Hindlimb muscle (tissue), 1 donor: ENCODE data around the gene CCNT1. TPM values are rescaled to one million over a fixed set of nuclear protein-coding genes. Genes with fewer than 3 reads are reported as not detected.
A peak's percentile ranks its signal among the peaks of the same experiment; 100 is the strongest.
"Not testable (repeated sequence)": the region's sequence is repeated elsewhere in the genome, so short reads cannot be mapped to it uniquely, and the experiment has no call there.

Experiments used
- DNase-seq: peaks from one replicate; pipeline ENCODE4 v3.0.0-alpha.2; 2013
- polyA plus RNA-seq: library from polyadenylated mRNA; unstranded; fragments of 120-200 nt; gene quantifications from one replicate; pipeline ENCODE4 v1.2.1, GENCODE V29; 2013; ENCODE audit not compliant: insufficient read length

CCNT1 gene
- polyA plus RNA-seq, 1 donor = 19.9 TPM

DNA sequence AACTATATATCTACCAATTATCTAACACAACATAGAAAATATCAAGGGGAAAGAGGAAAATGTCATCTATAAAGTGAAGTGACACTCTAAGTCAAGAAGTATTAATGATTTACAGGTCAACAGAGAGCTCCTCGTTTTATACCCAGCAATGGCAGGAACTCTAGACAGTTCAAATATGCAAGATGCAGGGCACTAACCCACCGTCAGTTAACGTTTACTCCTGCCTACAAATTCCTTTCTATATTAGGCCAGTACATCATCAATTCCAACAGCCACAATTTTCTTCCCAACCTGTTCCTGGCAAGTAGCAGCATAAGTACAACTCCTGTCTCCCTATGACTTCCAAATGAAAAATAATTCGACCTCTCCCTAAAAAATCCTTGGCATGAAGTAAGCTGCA, 25.5 kb downstream of the CCNT1 start:
- DNase-seq = no peak

GRCh38 chr12:48690436-48690835, 26.1 kb downstream of the CCNT1 start:
- no peak for DNase-seq

- no peak for DNase-seq
These were observed 27.7 kb downstream of the CCNT1 start for GRCh38 chr12:48688836-48689235.

GRCh38 chr12:48687592-48687991, 28.9 kb downstream of the CCNT1 start:
- DNase-seq = no peak

GRCh38 chr12:48686615-48687334, 29.7 kb downstream of the CCNT1 start:
- DNase-seq = no peak

- DNase-seq = no peak
These were observed 30.4 kb downstream of the CCNT1 start for GRCh38 chr12:48686037-48686595.

DNA sequence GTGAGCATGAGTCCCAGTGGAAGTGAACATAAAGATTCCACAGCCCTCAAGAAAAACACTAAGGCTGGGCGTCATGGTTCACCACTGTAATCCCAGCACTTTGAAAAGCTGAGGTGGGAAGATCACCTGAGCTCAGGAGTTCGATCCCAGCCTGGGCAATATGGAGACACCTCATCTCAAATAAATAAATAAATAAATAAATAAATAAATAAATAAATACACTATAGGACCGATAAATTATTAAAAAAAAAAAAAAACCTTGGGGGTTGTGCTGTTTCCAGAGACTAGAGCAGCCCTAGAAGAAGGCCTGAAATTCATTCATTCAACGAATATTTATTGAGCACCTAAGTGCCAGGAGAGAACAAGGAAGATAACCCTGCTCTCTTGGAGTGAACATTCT, 33.0 kb downstream of the CCNT1 start:
- DNase-seq = no peak

DNA sequence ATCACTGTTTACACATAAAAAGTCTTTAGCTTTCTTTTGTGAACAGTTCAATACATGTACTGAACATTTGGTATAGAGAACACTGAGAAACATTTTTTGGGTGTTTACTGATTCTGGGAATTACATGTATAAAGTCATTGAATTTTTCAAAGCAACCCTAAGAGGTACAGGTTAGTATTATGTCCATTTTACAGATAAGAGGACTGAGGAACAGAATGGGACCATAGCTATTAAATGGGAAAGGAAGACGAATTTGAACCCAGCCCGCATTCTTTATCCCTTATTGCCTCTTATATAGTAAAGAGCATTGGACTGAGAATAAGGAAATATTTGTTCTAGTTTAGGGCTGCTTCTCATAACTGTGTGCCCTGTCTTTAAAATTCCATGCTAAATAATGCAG, 33.6 kb downstream of the CCNT1 start:
- DNase-seq = no peak

- not testable (repeated sequence) for DNase-seq
These were observed 34.0 kb downstream of the CCNT1 start for GRCh38 chr12:48682533-48682905.

DNA sequence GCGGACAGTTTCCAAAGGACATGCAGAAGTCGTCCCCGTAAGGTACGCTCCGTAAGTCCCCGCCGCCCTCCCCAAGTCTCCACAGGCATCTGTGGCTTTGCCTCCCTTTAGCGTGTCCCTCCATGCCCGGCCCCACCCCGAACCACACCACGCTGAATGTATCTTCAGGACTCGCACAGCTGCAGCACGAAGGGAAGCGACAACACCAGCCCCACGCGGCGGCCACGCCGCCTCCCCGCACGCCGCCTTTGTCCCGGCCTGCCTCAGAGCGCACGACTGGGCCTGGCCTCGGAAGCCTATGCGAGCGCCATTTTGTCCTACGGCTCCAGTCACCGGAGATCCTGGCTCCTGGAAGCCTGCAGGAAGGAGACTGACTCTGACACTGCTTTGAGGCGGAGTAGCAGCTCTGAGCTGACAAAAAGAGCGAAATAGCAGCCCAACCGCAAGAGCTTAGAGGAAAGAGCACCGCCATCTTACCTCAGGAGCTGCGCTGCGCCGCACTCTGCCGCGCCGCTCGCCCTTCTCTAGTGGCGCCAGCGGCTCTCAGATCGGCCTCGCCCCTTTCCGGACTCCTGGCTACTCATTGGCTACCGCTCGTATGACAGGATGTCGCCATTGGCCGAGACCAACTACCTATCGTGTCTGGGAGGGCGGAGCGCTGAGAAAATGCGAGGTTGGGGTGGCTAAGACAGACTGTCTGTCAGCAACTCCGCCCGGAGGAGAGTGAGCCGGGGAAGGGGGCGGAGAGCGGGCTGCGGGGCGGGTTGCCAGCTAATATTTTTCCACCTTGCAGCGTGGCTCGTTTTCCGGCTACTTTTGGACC, 34.6 kb downstream of the CCNT1 start, which contains the start of gene KANSL2:
Gene KANSL2 (minus strand): TSS at position 529 of the 823 bp plus-strand sequence. CDS start 606 bp downstream, outside the sequence.
- DNase-seq = peak; percentile 97

DNA sequence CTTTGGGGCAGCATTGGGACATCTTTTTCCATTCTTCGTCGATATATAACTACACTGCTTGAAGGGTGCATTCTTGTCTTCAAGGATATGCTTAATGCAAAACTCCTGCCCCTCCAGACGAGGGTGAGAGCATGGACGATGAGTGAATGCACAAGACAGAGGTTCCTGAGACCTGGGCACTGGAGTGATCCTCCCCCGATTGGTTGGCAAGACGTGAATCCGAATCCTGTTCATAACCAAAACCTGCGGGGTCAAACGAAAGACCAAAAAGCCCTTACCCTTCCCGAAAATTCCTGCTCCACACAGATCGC, 35.2 kb downstream of the CCNT1 start:
- DNase-seq = no peak

DNA sequence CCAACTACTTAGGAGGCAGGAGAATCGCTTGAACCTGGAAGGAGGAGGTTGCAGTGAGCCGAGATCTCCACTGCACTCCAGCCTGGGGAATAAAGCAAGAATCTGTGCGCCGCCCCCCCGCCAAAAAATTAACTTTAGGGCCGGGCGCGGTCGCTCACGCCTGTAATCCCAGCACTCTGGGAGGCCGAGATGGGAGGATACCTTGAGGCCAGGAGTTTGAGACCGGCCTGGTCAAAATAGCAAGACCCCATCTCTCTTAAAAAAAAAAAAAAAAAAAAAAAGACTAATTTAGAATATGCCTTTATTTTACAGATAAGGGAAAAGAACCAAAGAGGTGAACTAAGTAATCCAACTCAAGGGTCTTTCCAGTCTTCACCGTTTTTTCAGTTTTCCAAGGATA, 35.6 kb downstream of the CCNT1 start:
- DNase-seq = no peak

DNA sequence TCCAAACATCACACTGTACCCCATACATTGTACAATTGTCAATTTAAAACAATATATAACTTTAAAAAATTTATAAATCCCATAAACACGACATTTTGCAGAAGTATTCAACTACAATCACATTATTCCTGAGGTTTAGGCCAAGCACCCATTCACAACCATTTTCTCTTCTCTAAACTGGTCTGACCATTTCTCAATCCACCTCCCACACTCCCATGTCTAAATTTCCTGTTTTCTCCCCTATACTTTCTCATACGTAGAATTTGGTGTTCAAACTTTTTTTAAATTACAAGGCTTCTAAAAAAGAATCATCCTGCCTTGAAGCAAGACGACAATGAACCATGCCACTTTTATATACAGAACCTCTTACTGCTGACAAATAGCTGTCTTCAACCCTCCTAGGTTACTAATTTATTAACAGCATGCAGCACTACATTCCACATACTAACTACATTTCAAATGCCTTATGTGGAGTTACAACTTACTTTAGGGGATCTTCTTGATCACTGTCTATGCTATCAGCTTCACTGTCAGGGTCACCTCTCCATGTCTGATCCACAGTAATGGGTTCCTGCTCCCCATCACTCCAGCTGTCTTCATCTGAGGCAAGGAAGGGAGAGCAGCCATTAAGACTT, 37.8 kb downstream of the CCNT1 start:
- no peak for DNase-seq

DNA sequence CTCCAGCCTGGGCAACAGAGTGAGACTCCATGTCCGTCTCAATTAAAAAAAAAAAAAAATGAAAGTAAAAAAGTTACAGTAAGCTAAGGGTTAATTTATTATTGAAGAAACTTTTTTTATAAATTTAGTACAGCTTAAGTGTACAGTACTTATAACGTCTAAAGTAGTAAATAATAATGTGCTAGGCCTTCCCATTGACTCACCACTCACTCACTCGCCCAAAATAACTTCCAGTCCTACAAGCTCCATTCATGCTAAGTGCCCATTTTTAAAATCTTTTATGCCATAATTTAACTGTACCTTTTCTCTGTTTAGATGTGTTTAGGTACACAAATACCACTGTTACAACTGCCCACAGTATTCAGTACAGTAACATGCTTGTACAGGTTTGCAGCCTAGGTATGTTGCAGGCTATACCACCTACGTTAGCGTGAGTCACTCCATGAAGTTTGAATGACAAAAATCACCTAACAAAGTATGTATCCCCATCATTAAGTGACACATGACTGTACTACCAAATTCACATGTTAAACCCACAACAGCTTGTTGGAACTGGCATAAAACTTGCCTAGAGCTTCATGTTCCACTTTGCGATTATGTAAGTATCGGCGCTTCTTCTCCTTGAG, 45.2 kb downstream of the CCNT1 start:
- no peak for DNase-seq

GRCh38 chr12:48668996-48669395, 47.5 kb downstream of the CCNT1 start:
- DNase-seq = no peak

DNA sequence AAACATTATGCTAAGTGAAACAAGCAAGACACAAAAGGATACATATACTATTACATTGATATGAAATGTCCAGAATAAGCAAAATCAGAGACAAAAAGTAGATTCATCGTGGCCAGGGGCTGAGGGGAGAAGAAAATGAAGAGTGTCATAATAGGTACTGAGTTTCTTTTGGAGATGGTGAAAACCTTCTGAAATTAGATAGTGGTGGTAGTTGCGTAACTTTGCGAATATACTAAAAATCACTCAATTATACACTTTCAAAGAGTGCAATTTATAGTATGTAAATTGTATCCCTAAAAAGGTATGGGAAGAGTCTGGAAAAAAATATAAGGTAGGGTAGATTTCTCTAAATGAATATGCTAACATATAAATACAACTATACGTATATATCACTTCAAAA, 56.6 kb downstream of the CCNT1 start:
- DNase-seq = no peak

DNA sequence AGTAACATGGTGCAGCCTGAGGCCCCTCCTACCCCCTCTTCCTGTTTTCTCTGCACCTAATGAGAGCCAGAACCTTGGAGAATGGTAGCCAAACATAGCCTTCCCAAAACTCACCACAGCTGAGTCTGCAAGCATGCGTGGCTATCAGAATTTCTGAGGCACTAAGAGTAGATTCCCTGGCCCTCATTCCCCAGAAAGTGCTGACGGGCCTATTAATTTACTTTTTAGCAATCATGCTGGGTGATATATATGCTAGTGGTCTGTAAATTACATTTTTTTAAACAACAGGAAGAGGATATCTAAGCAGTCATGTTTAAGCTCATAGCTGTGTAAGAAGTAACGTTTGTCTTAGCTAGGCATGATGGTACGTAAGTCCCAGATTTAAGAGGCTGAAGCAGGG, 64.8 kb downstream of the CCNT1 start:
- peak; percentile 1 for DNase-seq

GRCh38 chr12:48645354-48645753, 71.2 kb downstream of the CCNT1 start:
- DNase-seq = not testable (repeated sequence)

GRCh38 chr12:48643011-48643410, 73.5 kb downstream of the CCNT1 start:
- no peak for DNase-seq

DNA sequence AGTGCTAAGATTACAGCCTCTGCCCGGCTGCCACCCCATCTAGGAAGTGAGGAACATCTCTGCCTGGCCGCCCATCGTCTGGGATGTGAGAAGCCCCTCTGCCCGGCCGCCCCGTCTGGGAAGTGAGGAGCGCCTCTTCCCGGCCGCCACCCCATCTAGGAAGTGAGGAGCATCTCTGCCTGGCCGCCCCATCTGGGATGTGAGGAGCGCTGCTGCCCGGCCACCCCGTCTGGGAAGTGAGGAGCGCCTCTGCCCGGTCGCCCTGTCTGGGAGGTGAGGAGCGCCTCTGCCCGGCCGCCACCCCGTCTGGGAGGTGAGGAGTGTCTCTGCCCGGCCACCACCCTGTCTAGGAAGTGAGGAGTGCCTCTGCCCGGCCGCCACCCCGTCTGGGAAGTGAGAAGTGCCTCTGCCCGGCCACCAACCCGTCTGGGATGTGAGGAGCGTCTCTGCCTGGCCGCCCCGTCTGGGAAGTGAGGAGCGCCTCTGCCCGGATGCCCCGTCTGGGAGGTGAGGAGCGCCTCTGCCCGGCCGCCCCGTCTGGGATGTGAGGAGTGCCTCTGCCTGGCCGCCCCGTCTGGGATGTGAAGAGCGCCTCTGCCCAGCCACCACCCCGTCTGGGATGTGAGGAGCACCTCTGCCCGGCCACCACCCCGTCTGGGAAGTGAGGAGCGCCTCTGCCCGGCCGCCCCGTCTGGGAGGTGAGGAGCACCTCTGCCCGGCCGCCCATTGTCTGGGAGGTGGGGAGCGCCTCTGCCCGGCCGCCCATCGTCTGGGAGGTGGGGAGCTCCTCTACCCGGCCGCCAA, 74.6 kb downstream of the CCNT1 start:
- not testable (repeated sequence) for DNase-seq

DNA sequence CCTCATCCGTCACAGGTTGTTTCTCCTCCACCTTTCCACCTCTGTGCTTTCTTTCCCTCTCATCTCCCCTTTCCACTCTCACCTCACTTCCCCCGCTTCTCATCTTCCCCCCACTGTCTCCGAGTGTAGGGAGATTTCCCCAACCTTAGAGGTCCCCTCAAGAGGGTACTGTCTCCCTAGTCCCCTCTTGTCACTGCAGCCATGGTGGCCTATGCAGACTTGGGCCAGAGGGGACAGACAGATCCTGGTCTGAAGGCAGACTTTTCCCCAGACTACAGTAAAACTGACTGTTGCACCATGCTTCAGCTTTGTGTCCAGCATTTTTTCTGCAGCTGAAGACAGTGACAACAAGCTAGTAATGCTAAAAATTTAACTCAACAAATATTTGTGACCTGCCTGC, 75.7 kb downstream of the CCNT1 start:
- DNase-seq = no peak

DNA sequence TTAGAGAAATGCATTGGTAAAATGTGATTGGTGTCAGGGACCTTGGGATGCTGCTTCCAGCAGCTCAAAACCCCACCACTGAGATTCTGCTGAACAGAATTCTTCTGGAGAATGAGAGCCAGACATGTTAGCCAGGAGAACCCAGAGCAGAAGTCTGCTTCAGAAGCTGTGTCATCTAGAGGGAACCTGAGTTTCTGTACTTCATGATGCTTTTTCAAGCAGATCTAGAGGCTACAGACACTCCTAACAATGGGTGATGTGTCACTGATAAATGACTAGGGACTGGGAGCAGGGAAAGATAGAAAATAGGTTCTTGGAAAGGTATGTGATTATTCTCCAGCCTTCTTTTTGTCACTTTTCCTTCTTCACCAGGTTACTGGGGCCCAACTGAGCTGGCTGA, 76.1 kb downstream of the CCNT1 start:
- DNase-seq = no peak
